Ectodermal cell (in vitro differentiated cells): ENCODE data around the gene ZNF527.
"Not testable (repeated sequence)": the region's sequence is repeated elsewhere in the genome, so short reads cannot be mapped to it uniquely, and the experiment has no call there.

Experiments used
- H3K27ac ChIP-seq: 2 replicates; pipeline ENCODE4 v1.7.0; 2013; ENCODE audit warnings: mild to moderate bottlenecking, low read depth, low read length; ENCODE audit not compliant: insufficient read depth, poor library complexity, severe bottlenecking
- H3K27me3 ChIP-seq: 2 replicates; pipeline ENCODE4 v1.7.0; 2013; ENCODE audit warnings: mild to moderate bottlenecking, low read length; ENCODE audit not compliant: insufficient read depth, control insufficient read depth, poor library complexity, severe bottlenecking
- H3K36me3 ChIP-seq: one replicate; pipeline ENCODE4 v1.7.0; 2013; ENCODE audit warnings: low read length; ENCODE audit not compliant: control insufficient read depth, insufficient read depth
- H3K4me1 ChIP-seq: one replicate; pipeline ENCODE4 v1.7.0; 2013; ENCODE audit warnings: low read length; ENCODE audit not compliant: control insufficient read depth, insufficient read depth
- H3K4me3 ChIP-seq: 2 replicates; pipeline ENCODE4 v1.7.0; 2013; ENCODE audit warnings: low read depth, low read length, control low read depth; ENCODE audit not compliant: insufficient read depth
- H3K9me3 ChIP-seq: 2 replicates; pipeline ENCODE4 v1.7.0; 2013; ENCODE audit warnings: mild to moderate bottlenecking, low read length, moderate library complexity; ENCODE audit not compliant: control insufficient read depth
- WGBS, 2 experiments: methylation state at CpG; one replicate each; pipeline ENCODE4 v1.1.7; 2013; ENCODE audit warnings: missing lambda C conversion rate in 2 of 2; 5-methylcytosine and 5-hydroxymethylcytosine counted together

ZNF527 gene

GRCh38 chr19:37361994-37362393, 8.9 kb upstream of the ZNF527 start:
- H3K4me1 ChIP-seq: no peaks in the 10 kb centered on the region
- H3K27ac ChIP-seq: no peak overlapping the region
- H3K36me3 ChIP-seq: peaks cover 48% of the 10 kb centered on the region
- no peaks in the 10 kb centered on the region for H3K27me3 ChIP-seq
- no peaks in the 10 kb centered on the region for H3K9me3 ChIP-seq
- 97% methylated on average over 1 of the region's 1 CpG for WGBS, 2 experiments
- no peak overlapping the region for H3K4me3 ChIP-seq

GRCh38 chr19:37362733-37363132, 8.2 kb upstream of the ZNF527 start:
- Histone ChIP-seq H3K27ac (no peak overlapping the region), H3K36me3 (peaks cover 48% of the 10 kb centered on the region), H3K9me3 (no peaks in the 10 kb centered on the region), H3K4me1 (no peaks in the 10 kb centered on the region), H3K27me3 (no peaks in the 10 kb centered on the region), H3K4me3 (no peak overlapping the region)
- 94% methylated on average over 6 of the region's 6 CpGs for WGBS, 2 experiments

GRCh38 chr19:37370386-37370879, 466 bp upstream of the ZNF527 start:
- H3K4me1 ChIP-seq, H3K27me3 ChIP-seq, H3K9me3 ChIP-seq, H3K36me3 ChIP-seq, H3K27ac ChIP-seq: not testable (repeated sequence)
- 40% methylated on average over 18 of the region's 18 CpGs for WGBS, 2 experiments
- H3K4me3 ChIP-seq: peak overlapping the region; percentile 57

- WGBS, 2 experiments: 94 to 100% methylated on average over 3 to 4 of the region's 4 CpGs
- H3K9me3 ChIP-seq: peaks cover 27% of the 10 kb centered on the region
Measured at GRCh38 chr19:37389234-37389633, 18.3 kb downstream of the ZNF527 start.

GRCh38 chr19:37391399-37391798, 20.5 kb downstream of the ZNF527 start:
- not testable (repeated sequence) for H3K27ac ChIP-seq, H3K27me3 ChIP-seq, H3K4me1 ChIP-seq, H3K4me3 ChIP-seq
- 95 to 100% methylated on average over 2 to 5 of the region's 6 CpGs for WGBS, 2 experiments
- peaks cover 20% of the 10 kb centered on the region for H3K9me3 ChIP-seq
- peaks cover 22% of the 10 kb centered on the region for H3K36me3 ChIP-seq

More at GRCh38 chr19:37389234-37389633, 18.3 kb downstream of the ZNF527 start:
- Histone ChIP-seq H3K27me3 (no peaks in the 10 kb centered on the region), H3K4me1 (no peaks in the 10 kb centered on the region), H3K27ac (no peak overlapping the region), H3K4me3 (no peak overlapping the region), H3K36me3 (peaks cover 42% of the 10 kb centered on the region)

- Histone ChIP-seq H3K4me1 (no peaks in the 10 kb centered on the region), H3K27me3 (no peaks in the 10 kb centered on the region), H3K9me3 (peaks cover 2% of the 10 kb centered on the region), H3K36me3 (no peaks in the 10 kb centered on the region), H3K27ac (no peak overlapping the region), H3K4me3 (no peak overlapping the region)
- 96 to 100% methylated on average over 1 of the region's 1 CpG for WGBS, 2 experiments
Measured at GRCh38 chr19:37401078-37401477, 30.2 kb downstream of the ZNF527 start.

GRCh38 chr19:37403403-37403802, 32.5 kb downstream of the ZNF527 start:
- H3K4me1 ChIP-seq: no peaks in the 10 kb centered on the region
- H3K4me3 ChIP-seq: no peak overlapping the region
- H3K9me3 ChIP-seq: no peaks in the 10 kb centered on the region
- WGBS, 2 experiments: 96 to 97% methylated on average over 34 of the region's 34 CpGs
- H3K36me3 ChIP-seq: no peaks in the 10 kb centered on the region
- no peak overlapping the region for H3K27ac ChIP-seq
- H3K27me3 ChIP-seq: no peaks in the 10 kb centered on the region

- not testable (repeated sequence) for H3K36me3 ChIP-seq, H3K4me3 ChIP-seq, H3K27me3 ChIP-seq, H3K9me3 ChIP-seq, H3K27ac ChIP-seq, H3K4me1 ChIP-seq
- WGBS, 2 experiments: 76 to 80% methylated on average over 4 to 5 of the region's 6 CpGs
Measured at GRCh38 chr19:37406140-37406846, 35.4 kb downstream of the ZNF527 start.

- Histone ChIP-seq H3K9me3 (peaks cover 14% of the 10 kb centered on the region), H3K27me3 (no peaks in the 10 kb centered on the region), H3K4me3 (no peak overlapping the region), H3K36me3 (peaks cover 17% of the 10 kb centered on the region), H3K27ac (no peak overlapping the region), H3K4me1 (no peaks in the 10 kb centered on the region)
- WGBS, 2 experiments: 100% methylated on average over 2 of the region's 2 CpGs; no CpG with 5 or more reads in 1 of the 2 experiments
Measured at GRCh38 chr19:37412700-37413099, 41.8 kb downstream of the ZNF527 start.

GRCh38 chr19:37413313-37414084, 42.6 kb downstream of the ZNF527 start:
- Histone ChIP-seq H3K4me3 (no peak overlapping the region), H3K27me3 (no peaks in the 10 kb centered on the region), H3K4me1 (no peaks in the 10 kb centered on the region), H3K36me3 (peaks cover 17% of the 10 kb centered on the region), H3K27ac (no peak overlapping the region), H3K9me3 (peaks cover 14% of the 10 kb centered on the region)
- WGBS, 2 experiments: 92 to 100% methylated on average over 1 of the region's 1 CpG
